PC-9 (cell line): ENCODE data around the gene ABHD4. TPM values are rescaled to one million over a fixed set of nuclear protein-coding genes. Genes with fewer than 3 reads are reported as not detected.
"Not testable (repeated sequence)": the region's sequence is repeated elsewhere in the genome, so short reads cannot be mapped to it uniquely, and the experiment has no call there.

Source experiments
- BruUV-seq: library from RNA; stranded (reverse); fragments of 400-500 nt; replicated peaks from 2 replicates; lab custom pipeline; 2021; lab: Mats Ljungman, UMichigan
- CTCF ChIA-PET: fragments of 300-600 bp; sonication (Branson Sonifier 250); formaldehyde crosslinking; loops from one replicate; lab custom pipeline; 2022; ENCODE audit warnings: antibody characterized with exemption; lab: Charles Lee
- POLR2A ChIA-PET: fragments of 300-600 bp; sonication (Branson Sonifier 250); formaldehyde crosslinking; loops from one replicate; lab custom pipeline; 2022; ENCODE audit warnings: antibody characterized with exemption; ENCODE audit not compliant: unreplicated experiment; lab: Charles Lee
- DNase-seq, 2 experiments: peaks; one replicate each; pipeline versions ENCODE4 v3.0.0 to v3.0.0-alpha.2; 2015 to 2022; ENCODE audit warnings: mixed read lengths in 1 of 2
- H2AFZ ChIP-seq: fragments of 200-600 bp; sonication (generic); 2 replicates; pipeline ENCODE4 v1.8.1; 2017; ENCODE audit warnings: antibody characterized with exemption
- H3F3A ChIP-seq: fragments of 200-600 bp; sonication (generic); 2 replicates; pipeline ENCODE4 v1.8.1; 2017; ENCODE audit warnings: antibody characterized with exemption, mild to moderate bottlenecking, low read depth; ENCODE audit not compliant: insufficient read depth
- H3K27ac ChIP-seq: fragments of 200-600 bp; sonication (generic); 2 replicates; pipeline ENCODE4 v1.6.1; 2016; ENCODE audit warnings: mixed run types
- H3K27me3 ChIP-seq: fragments of 200-600 bp; sonication (generic); 2 replicates; pipeline ENCODE4 v1.6.1; 2016; ENCODE audit warnings: low read depth, mixed run types; ENCODE audit not compliant: insufficient read depth
- H3K36me3 ChIP-seq: fragments of 200-600 bp; sonication (generic); 2 replicates; pipeline ENCODE4 v1.6.1; 2016; ENCODE audit warnings: low read depth, mixed run types
- H3K4me1 ChIP-seq: fragments of 200-600 bp; sonication (generic); replicated peaks from 2 replicates; pipeline ENCODE4 v1.6.1; 2016; ENCODE audit warnings: mixed run types; ENCODE audit not compliant: insufficient read depth
- H3K4me2 ChIP-seq: fragments of 200-600 bp; sonication (generic); 2 replicates; pipeline ENCODE4 v1.6.1; 2017; ENCODE audit warnings: mixed run types
- H3K4me3 ChIP-seq: fragments of 200-600 bp; sonication (generic); 2 replicates; pipeline ENCODE4 v1.6.1; 2016; ENCODE audit warnings: mixed run types
- H3K79me2 ChIP-seq: fragments of 200-600 bp; sonication (generic); 2 replicates; pipeline ENCODE4 v1.6.1; 2017; ENCODE audit warnings: low read depth, mixed run types
- H3K9me2 ChIP-seq: fragments of 200-600 bp; sonication (generic); 2 replicates; pipeline ENCODE4 v1.8.1; 2017; ENCODE audit warnings: mild to moderate bottlenecking; ENCODE audit not compliant: insufficient read depth
- H3K9me3 ChIP-seq: fragments of 200-600 bp; sonication (generic); 2 replicates; pipeline ENCODE4 v1.8.1; 2016; ENCODE audit warnings: low read depth; ENCODE audit not compliant: insufficient read depth
- H4K20me1 ChIP-seq: fragments of 200-600 bp; sonication (generic); 2 replicates; pipeline ENCODE4 v1.8.1; 2017; ENCODE audit not compliant: insufficient read depth
- CTCF ChIP-seq: fragments of 200-600 bp; sonication (generic); conservative IDR thresholded peaks from 2 replicates; pipeline ENCODE4 v1.6.1; 2017; ENCODE audit warnings: mixed run types, antibody characterized with exemption, mild to moderate bottlenecking, moderate library complexity
- EZH2 ChIP-seq: fragments of 200-600 bp; sonication (generic); IDR thresholded peaks from 2 replicates; pipeline ENCODE4 v1.8.0; 2017; ENCODE audit warnings: antibody characterized with exemption, low read depth
- intact Hi-C: fragments of 100-400 bp; cut with micrococcal nuclease; formaldehyde crosslinking; loops from one replicate; pipeline ENCODE4 v1.10.0; 2022; ENCODE audit not compliant: unreplicated experiment
- total RNA-seq: library from RNA; stranded (reverse); gene quantifications from 2 replicates; pipeline ENCODE4 v1.2.3, GENCODE V29; 2021

Gene ABHD4
- total RNA-seq, 1 experiment from 2014 or later: 83.2 TPM

GRCh38 chr14:22634233-22634900, 36.3 kb downstream of the ABHD4 start:
- POLR2A ChIA-PET: no interaction called here

GRCh38 chr14:22635980-22636379, 37.9 kb downstream of the ABHD4 start:
- DNase-seq, CTCF ChIA-PET, H3K4me1 ChIP-seq, POLR2A ChIA-PET, H2AFZ ChIP-seq, H3K27ac ChIP-seq, H3K9me3 ChIP-seq, H3K9me2 ChIP-seq, H4K20me1 ChIP-seq, intact Hi-C loops, H3F3A ChIP-seq, H3K36me3 ChIP-seq, H3K27me3 ChIP-seq, BruUV-seq, H3K4me3 ChIP-seq, H3K79me2 ChIP-seq, H3K4me2 ChIP-seq: not testable (repeated sequence)

More at GRCh38 chr14:22634233-22634900, 36.3 kb downstream of the ABHD4 start:
- Histone ChIP-seq H3K27me3 (no peaks in the 10 kb centered on the region), H3K9me2 (no peaks in the 10 kb centered on the region), H3K4me1 (no peaks in the 10 kb centered on the region), H3K36me3 (no peaks in the 10 kb centered on the region), H3K27ac (no peak overlapping the region), H4K20me1 (no peaks in the 10 kb centered on the region), H3K4me2 (no peak overlapping the region), H3K79me2 (no peaks in the 10 kb centered on the region), H3K4me3 (no peak overlapping the region), H3K9me3 (no peaks in the 10 kb centered on the region), H3F3A (no peaks in the 10 kb centered on the region), H2AFZ (no peak overlapping the region)
- no TSS peak for BruUV-seq
- no peak for TF ChIP-seq CTCF
- TF ChIP-seq EZH2: no peak
- no peak for DNase-seq
- intact Hi-C loops: no loop called here
- CTCF ChIA-PET: no interaction called here

- BruUV-seq: no TSS peak
- no peak for DNase-seq
- TF ChIP-seq CTCF (no peak), EZH2 (no peak)
- peaks cover 16% of the 10 kb centered on the region for H3F3A ChIP-seq
- no peaks in the 10 kb centered on the region for H3K9me3 ChIP-seq
- H3K4me1 ChIP-seq: peaks cover 17% of the 10 kb centered on the region
- no peaks in the 10 kb centered on the region for H3K9me2 ChIP-seq
- no peaks in the 10 kb centered on the region for H4K20me1 ChIP-seq
- no peak overlapping the region for H3K27ac ChIP-seq
- ChIA-PET CTCF (no interaction called here), POLR2A (no interaction called here)
- no peak overlapping the region for H2AFZ ChIP-seq
- intact Hi-C loops: no loop called here
- no peaks in the 10 kb centered on the region for H3K36me3 ChIP-seq
- no peak overlapping the region for H3K4me3 ChIP-seq
- no peak overlapping the region for H3K4me2 ChIP-seq
- no peaks in the 10 kb centered on the region for H3K27me3 ChIP-seq
- H3K79me2 ChIP-seq: no peaks in the 10 kb centered on the region
Measured at GRCh38 chr14:22640192-22640591, 42.1 kb downstream of the ABHD4 start.
